ENCODE measurements around the gene AATF.

Gene AATF

GRCh38 chr17:37064206-37064605 is 115.5 kb downstream of the AATF start:
- no peaks in the 10 kb centered on the region for H3K36me3 ChIP-seq (ENCODE audit: control insufficient read depth in 1 of 2, insufficient read depth in 2 of 2, low read depth in 1 of 2, low read length in 2 of 2)
- no peak overlapping the region for H4K8ac ChIP-seq (ENCODE audit: low read length)
- no peak overlapping the region for H3K14ac ChIP-seq (ENCODE audit: low read length in 2 of 2)
- no peak overlapping the region for H3K18ac ChIP-seq (ENCODE audit: low read depth in 1 of 2, low read length in 2 of 2)
- H2AFZ ChIP-seq (ENCODE audit: low read depth, low read length): no peak overlapping the region
- no peak overlapping the region for H3K4me3 ChIP-seq (ENCODE audit: insufficient read depth in 1 of 2, low read depth in 1 of 2, low read length in 2 of 2)
- H3K9me3 ChIP-seq (ENCODE audit: control insufficient read depth, low read length): no peaks in the 10 kb centered on the region
- 90% methylated on average over 11 of the region's 11 CpGs for WGBS
- no peak overlapping the region for H2BK120ac ChIP-seq (ENCODE audit: low read depth, low read length)
- no peak overlapping the region for H2BK12ac ChIP-seq (ENCODE audit: low read length in 2 of 2)
- H2BK5ac ChIP-seq (ENCODE audit: low read depth, low read length, poor library complexity, severe bottlenecking): no peak overlapping the region
- H3K4me1 ChIP-seq (ENCODE audit: control insufficient read depth, insufficient read depth, low read depth, low read length): peaks cover 9% of the 10 kb centered on the region
- H3K27ac ChIP-seq (ENCODE audit: low read length, poor library complexity, severe bottlenecking): no peak overlapping the region
- H3K27me3 ChIP-seq (ENCODE audit: control insufficient read depth in 1 of 2, insufficient read depth in 1 of 2, low read length in 2 of 2): peaks cover 34 to 63% of the 10 kb centered on the region in 2 experiments
- H4K91ac ChIP-seq (ENCODE audit: low read length): no peak overlapping the region
- H2BK15ac ChIP-seq (ENCODE audit: low read depth, poor library complexity, severe bottlenecking): no peak overlapping the region
- no peak overlapping the region for H3K9ac ChIP-seq (ENCODE audit: low read length)
- H2AK5ac ChIP-seq (ENCODE audit: low read length, severe bottlenecking): no peak overlapping the region
- no peak for DNase-seq
- no peak overlapping the region for H3K4me2 ChIP-seq (ENCODE audit: low read length, poor library complexity, severe bottlenecking)
- no peaks in the 10 kb centered on the region for H3K79me1 ChIP-seq (replicated peaks; ENCODE audit: low read length, poor library complexity, severe bottlenecking)
- H3K23ac ChIP-seq (ENCODE audit: low read length in 2 of 2): no peak overlapping the region
- H3K4ac ChIP-seq (ENCODE audit: low read depth in 1 of 2, low read length in 2 of 2): no peak overlapping the region

- no peak overlapping the region for H3K9ac ChIP-seq (ENCODE audit: low read length)
- no peak overlapping the region for H3K4me2 ChIP-seq (ENCODE audit: low read length, poor library complexity, severe bottlenecking)
- H3K4ac ChIP-seq (ENCODE audit: low read depth in 1 of 2, low read length in 2 of 2): no peak overlapping the region
- H3K27me3 ChIP-seq (ENCODE audit: control insufficient read depth in 1 of 2, insufficient read depth in 1 of 2, low read length in 2 of 2): peaks cover 34 to 67% of the 10 kb centered on the region in 2 experiments
- no peak overlapping the region for H2BK12ac ChIP-seq (ENCODE audit: low read length in 2 of 2)
- no peak overlapping the region for H4K91ac ChIP-seq (ENCODE audit: low read length)
- no peak overlapping the region for H2BK15ac ChIP-seq (ENCODE audit: low read depth, poor library complexity, severe bottlenecking)
- H2BK5ac ChIP-seq (ENCODE audit: low read depth, low read length, poor library complexity, severe bottlenecking): no peak overlapping the region
- no peak overlapping the region for H2AFZ ChIP-seq (ENCODE audit: low read depth, low read length)
- H3K14ac ChIP-seq (ENCODE audit: low read length in 2 of 2): no peak overlapping the region
- no peaks in the 10 kb centered on the region for H3K36me3 ChIP-seq (ENCODE audit: control insufficient read depth in 1 of 2, insufficient read depth in 2 of 2, low read depth in 1 of 2, low read length in 2 of 2)
- no peak overlapping the region for H3K18ac ChIP-seq (ENCODE audit: low read depth in 1 of 2, low read length in 2 of 2)
- DNase-seq: no peak
- no peaks in the 10 kb centered on the region for H3K9me3 ChIP-seq (ENCODE audit: control insufficient read depth, low read length)
- no peak overlapping the region for H4K8ac ChIP-seq (ENCODE audit: low read length)
- H3K4me1 ChIP-seq (ENCODE audit: control insufficient read depth, insufficient read depth, low read depth, low read length): peaks cover 9% of the 10 kb centered on the region
- WGBS: 81% methylated on average over 8 of the region's 8 CpGs
- no peak overlapping the region for H3K4me3 ChIP-seq (ENCODE audit: insufficient read depth in 1 of 2, low read depth in 1 of 2, low read length in 2 of 2)
- H3K79me1 ChIP-seq (replicated peaks; ENCODE audit: low read length, poor library complexity, severe bottlenecking): no peaks in the 10 kb centered on the region
- H3K27ac ChIP-seq (ENCODE audit: low read length, poor library complexity, severe bottlenecking): no peak overlapping the region
- H2BK120ac ChIP-seq (ENCODE audit: low read depth, low read length): no peak overlapping the region
- H3K23ac ChIP-seq (ENCODE audit: low read length in 2 of 2): no peak overlapping the region
- no peak overlapping the region for H2AK5ac ChIP-seq (ENCODE audit: low read length, severe bottlenecking)
Measured at GRCh38 chr17:37064956-37065355, 116.2 kb downstream of the AATF start.

GRCh38 chr17:37065486-37066321 is 117.0 kb downstream of the AATF start:
- no peak overlapping the region for H2BK12ac ChIP-seq (ENCODE audit: low read length in 2 of 2)
- H3K27ac ChIP-seq (ENCODE audit: low read length, poor library complexity, severe bottlenecking): no peak overlapping the region
- no peak overlapping the region for H3K14ac ChIP-seq (ENCODE audit: low read length in 2 of 2)
- no peaks in the 10 kb centered on the region for H3K9me3 ChIP-seq (ENCODE audit: control insufficient read depth, low read length)
- no peak overlapping the region for H4K8ac ChIP-seq (ENCODE audit: low read length)
- no peak overlapping the region for H2BK5ac ChIP-seq (ENCODE audit: low read depth, low read length, poor library complexity, severe bottlenecking)
- H3K4ac ChIP-seq (ENCODE audit: low read depth in 1 of 2, low read length in 2 of 2): no peak overlapping the region
- no peak for DNase-seq
- WGBS: 63% methylated on average over 23 of the region's 23 CpGs
- H2AK5ac ChIP-seq (ENCODE audit: low read length, severe bottlenecking): no peak overlapping the region
- H2BK15ac ChIP-seq (ENCODE audit: low read depth, poor library complexity, severe bottlenecking): no peak overlapping the region
- H2AFZ ChIP-seq (ENCODE audit: low read depth, low read length): no peak overlapping the region
- no peaks in the 10 kb centered on the region for H3K36me3 ChIP-seq (ENCODE audit: control insufficient read depth in 1 of 2, insufficient read depth in 2 of 2, low read depth in 1 of 2, low read length in 2 of 2)
- no peak overlapping the region for H3K23ac ChIP-seq (ENCODE audit: low read length in 2 of 2)
- no peak overlapping the region for H3K18ac ChIP-seq (ENCODE audit: low read depth in 1 of 2, low read length in 2 of 2)
- H3K27me3 ChIP-seq (ENCODE audit: control insufficient read depth in 1 of 2, insufficient read depth in 1 of 2, low read length in 2 of 2): peaks cover 34 to 67% of the 10 kb centered on the region in 2 experiments
- H3K79me1 ChIP-seq (replicated peaks; ENCODE audit: low read length, poor library complexity, severe bottlenecking): no peaks in the 10 kb centered on the region
- peaks cover 9% of the 10 kb centered on the region for H3K4me1 ChIP-seq (ENCODE audit: control insufficient read depth, insufficient read depth, low read depth, low read length)
- H3K4me2 ChIP-seq (ENCODE audit: low read length, poor library complexity, severe bottlenecking): no peak overlapping the region
- peak overlapping the region in 1 of 2 experiments; percentile 4 for H3K4me3 ChIP-seq (ENCODE audit: insufficient read depth in 1 of 2, low read depth in 1 of 2, low read length in 2 of 2)
- no peak overlapping the region for H2BK120ac ChIP-seq (ENCODE audit: low read depth, low read length)
- H3K9ac ChIP-seq (ENCODE audit: low read length): no peak overlapping the region
- no peak overlapping the region for H4K91ac ChIP-seq (ENCODE audit: low read length)

- H3K23ac ChIP-seq (ENCODE audit: low read length in 2 of 2): no peak overlapping the region
- H2BK15ac ChIP-seq (ENCODE audit: low read depth, poor library complexity, severe bottlenecking): no peak overlapping the region
- no peak overlapping the region for H3K14ac ChIP-seq (ENCODE audit: low read length in 2 of 2)
- H2AK5ac ChIP-seq (ENCODE audit: low read length, severe bottlenecking): no peak overlapping the region
- H2BK120ac ChIP-seq (ENCODE audit: low read depth, low read length): no peak overlapping the region
- no peak overlapping the region for H2AFZ ChIP-seq (ENCODE audit: low read depth, low read length)
- no peak overlapping the region for H3K4ac ChIP-seq (ENCODE audit: low read depth in 1 of 2, low read length in 2 of 2)
- no peak overlapping the region for H3K27ac ChIP-seq (ENCODE audit: low read length, poor library complexity, severe bottlenecking)
- H3K4me3 ChIP-seq (ENCODE audit: insufficient read depth in 1 of 2, low read depth in 1 of 2, low read length in 2 of 2): no peak overlapping the region
- peaks cover 34 to 67% of the 10 kb centered on the region in 2 experiments for H3K27me3 ChIP-seq (ENCODE audit: control insufficient read depth in 1 of 2, insufficient read depth in 1 of 2, low read length in 2 of 2)
- H3K36me3 ChIP-seq (ENCODE audit: control insufficient read depth in 1 of 2, insufficient read depth in 2 of 2, low read depth in 1 of 2, low read length in 2 of 2): no peaks in the 10 kb centered on the region
- no peaks in the 10 kb centered on the region for H3K79me1 ChIP-seq (replicated peaks; ENCODE audit: low read length, poor library complexity, severe bottlenecking)
- H3K4me2 ChIP-seq (ENCODE audit: low read length, poor library complexity, severe bottlenecking): no peak overlapping the region
- H3K9ac ChIP-seq (ENCODE audit: low read length): no peak overlapping the region
- DNase-seq: no peak
- peaks cover 9% of the 10 kb centered on the region for H3K4me1 ChIP-seq (ENCODE audit: control insufficient read depth, insufficient read depth, low read depth, low read length)
- WGBS: 74% methylated on average over 24 of the region's 25 CpGs
- H4K8ac ChIP-seq (ENCODE audit: low read length): no peak overlapping the region
- no peaks in the 10 kb centered on the region for H3K9me3 ChIP-seq (ENCODE audit: control insufficient read depth, low read length)
- no peak overlapping the region for H2BK5ac ChIP-seq (ENCODE audit: low read depth, low read length, poor library complexity, severe bottlenecking)
- no peak overlapping the region for H3K18ac ChIP-seq (ENCODE audit: low read depth in 1 of 2, low read length in 2 of 2)
- H2BK12ac ChIP-seq (ENCODE audit: low read length in 2 of 2): no peak overlapping the region
- H4K91ac ChIP-seq (ENCODE audit: low read length): peak overlapping the region; percentile 11
Measured at GRCh38 chr17:37066322-37067255, 117.8 kb downstream of the AATF start.

Data from mesenchymal stem cell (in vitro differentiated cells and primary cell).